Left lobe of liver (tissue), 2 donors: ENCODE data around the gene RUNX1. TPM values are rescaled to one million over a fixed set of nuclear protein-coding genes. Genes with fewer than 3 reads are reported as not detected.

ENCODE experiments used
- ATAC-seq: fragments of 200-7000 bp; cut with Tn5 transposase; one replicate; pipeline ENCODE4 v1.9.1; 2020; ENCODE audit warnings: mild to moderate bottlenecking, moderate library complexity
- DNase-seq: peaks from one replicate; pipeline ENCODE4 v3.0.0-alpha.2; 2020; ENCODE audit warnings: low spot score
- total RNA-seq: library from RNA; stranded (reverse); gene quantifications from one replicate; pipeline ENCODE4 v1.2.1, GENCODE V29; 2021
- donor health status: DM: no; HTN: no; CAD: no; lungs with moderate emphysema.
- donor health status: DM: no; HTN: yes; CAD: no.

RUNX1 gene
- total RNA-seq, 1 donor from 2014 or later: 4.3 TPM

DNA sequence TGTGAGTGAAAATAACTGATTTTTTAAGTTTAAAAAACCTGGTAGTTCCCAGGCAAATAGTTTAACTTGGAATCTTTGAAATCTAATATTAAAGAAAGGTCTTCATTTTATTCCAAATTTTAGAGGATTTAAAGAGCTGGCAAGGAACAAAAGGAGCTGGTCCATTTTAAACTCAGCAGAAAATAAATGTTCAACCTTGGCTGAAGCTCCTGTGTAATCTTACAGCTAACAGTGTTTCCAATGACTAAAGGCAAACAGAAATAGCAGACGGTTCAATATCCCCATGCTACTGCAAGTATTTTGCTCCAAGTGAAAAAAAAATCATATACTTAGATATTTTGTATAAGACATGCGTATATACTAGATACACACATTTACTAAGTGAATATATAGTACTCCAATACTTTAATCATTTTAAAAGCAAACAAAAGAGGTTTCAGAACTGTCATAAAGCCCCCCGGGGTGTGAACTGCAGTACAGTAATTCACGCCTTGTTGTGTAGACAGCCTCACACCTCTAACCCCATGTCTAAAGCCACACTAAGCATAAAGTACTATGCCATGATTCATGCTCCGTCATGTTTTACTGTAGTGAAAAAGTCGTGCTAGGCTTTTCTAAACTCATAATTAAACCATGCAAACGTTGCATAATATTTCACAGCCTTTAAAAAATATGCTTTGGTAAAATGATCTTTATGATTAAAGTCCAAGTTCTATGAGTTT, 248.1 kb downstream of the RUNX1 start:
- ATAC-seq: peak; percentile 71

DNA sequence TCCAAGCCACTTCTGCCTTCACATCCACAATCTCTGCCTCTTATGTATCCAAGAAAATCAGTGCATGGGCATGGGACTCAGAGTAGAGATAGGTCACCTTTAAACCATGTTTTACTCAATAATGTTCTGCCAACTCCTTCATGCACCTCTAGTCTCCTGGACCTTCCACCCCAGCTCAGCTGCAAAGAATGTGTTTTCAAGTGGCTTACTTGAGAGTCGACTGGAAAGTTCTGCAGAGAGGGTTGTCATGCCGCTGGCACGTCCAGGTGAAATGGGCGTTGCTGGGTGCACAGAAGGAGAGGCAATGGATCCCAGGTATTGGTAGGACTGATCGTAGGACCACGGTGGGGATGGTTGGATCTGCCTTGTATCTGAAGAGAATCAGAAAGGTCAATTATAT, 250.0 kb downstream of the RUNX1 start:
- no peak for ATAC-seq

More for the DNA sequence above, 248.1 kb downstream of the RUNX1 start:
- no peak for DNase-seq

DNA sequence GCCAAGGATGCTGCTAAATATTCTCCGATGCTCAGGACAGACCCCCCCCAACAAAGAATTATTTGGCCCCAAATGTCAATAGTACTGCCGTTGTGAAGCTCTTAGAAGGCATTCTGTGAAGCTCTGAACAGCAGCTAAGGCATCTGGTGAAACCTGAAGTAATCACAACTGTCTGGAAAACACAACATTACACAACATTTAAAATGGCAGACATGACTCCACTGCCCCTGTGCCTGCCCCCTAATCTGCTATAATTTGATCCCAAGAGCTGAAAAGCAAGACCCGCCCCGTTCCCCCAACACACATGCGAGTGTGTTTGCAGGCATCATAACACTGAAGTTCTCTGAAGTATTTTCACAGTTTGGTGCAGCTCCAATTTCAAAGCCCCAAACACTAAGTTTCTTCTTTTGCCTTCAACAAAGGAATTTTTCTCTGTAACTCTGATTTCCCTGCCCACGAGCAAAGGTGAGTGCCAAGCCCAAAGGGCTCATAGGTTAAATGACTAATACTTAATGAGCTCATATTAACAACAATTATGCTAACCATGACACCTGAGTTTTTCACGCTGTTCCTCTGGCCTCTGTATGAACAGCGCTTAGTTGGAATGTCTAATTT, 251.1 kb downstream of the RUNX1 start:
- ATAC-seq: no peak
- DNase-seq: no peak

More for the DNA sequence above, 250.0 kb downstream of the RUNX1 start:
- DNase-seq: no peak

DNA sequence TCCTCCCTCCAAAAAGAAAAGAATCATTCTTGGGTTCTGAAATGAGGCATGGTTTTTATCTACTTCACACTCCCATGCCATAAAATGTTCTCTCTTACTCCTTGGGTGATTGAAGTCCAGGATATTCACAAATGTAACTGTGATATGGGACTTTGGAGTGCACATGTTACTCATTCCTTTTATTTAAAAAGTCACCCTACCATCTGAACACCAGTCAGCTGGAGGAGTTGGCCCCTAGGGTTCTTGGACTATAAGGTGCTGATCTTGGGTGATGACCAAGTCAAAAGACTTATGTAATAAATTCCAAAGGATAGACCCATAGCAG, 251.9 kb downstream of the RUNX1 start:
- ATAC-seq (no peak), DNase-seq (no peak)

DNA sequence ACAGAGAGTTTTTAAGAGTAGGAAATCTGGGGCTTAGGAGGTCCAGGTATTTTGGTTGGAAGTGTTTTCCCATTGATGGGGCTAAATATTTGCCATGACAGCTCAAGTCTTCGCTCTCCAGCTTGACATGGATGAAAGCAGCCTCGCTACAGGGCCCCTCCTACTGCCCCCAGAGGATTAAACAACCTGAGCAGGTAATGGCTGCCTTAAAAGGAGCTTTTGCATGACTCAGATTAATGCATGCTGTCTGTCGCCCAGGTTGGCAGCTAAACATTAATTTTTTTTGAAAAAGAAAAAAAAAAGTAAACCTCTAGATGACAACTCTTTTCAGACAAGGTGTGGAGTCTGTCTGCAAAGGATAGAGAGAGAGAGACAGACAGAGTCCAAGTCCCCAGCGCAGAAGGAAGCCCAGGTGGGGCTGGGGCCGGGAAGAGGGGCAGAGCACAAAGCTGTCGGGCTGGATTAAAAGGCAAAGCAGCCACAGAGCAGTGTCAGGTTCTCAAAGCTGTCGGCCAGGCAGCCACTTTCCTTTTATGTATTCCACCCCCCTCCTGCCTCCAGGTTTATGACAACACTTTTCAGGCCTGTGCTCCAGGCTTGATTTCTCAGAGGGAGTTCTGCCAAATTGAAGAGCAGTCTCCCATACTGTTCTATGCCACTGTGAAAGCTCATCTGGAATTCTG, 252.4 kb downstream of the RUNX1 start:
- ATAC-seq: peak; percentile 6
- no peak for DNase-seq

DNA sequence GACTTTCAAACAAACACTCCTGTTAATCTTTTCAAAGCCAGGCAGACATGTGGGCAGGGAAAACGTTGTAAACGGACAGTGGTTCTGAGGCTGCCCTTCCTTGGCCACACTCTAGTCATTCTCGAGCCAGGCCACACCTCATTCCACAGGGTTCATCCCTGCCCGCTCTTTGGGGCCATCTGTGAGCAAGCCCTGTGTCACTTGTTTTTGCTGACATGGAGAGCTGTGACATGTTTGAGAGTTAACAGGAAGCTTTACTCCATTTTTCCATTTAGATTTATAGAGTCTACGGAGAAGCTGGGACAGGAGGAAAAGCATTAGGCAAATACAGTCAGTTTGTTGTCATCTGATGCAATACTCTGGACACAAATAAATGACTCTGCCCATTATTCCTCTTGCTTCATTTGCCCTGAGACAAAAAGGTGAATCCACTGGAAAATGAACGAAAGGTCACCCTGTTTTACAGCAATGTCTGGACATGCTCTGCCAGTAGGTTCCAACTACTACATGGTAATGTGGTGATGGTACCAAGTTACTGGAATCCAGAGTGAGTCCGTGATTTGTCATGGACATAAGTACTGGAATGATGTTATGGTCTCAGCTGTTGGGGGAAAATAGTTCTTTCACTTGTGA, 253.4 kb downstream of the RUNX1 start:
- DNase-seq (peak; percentile 70), ATAC-seq (peak; percentile 81)

DNA sequence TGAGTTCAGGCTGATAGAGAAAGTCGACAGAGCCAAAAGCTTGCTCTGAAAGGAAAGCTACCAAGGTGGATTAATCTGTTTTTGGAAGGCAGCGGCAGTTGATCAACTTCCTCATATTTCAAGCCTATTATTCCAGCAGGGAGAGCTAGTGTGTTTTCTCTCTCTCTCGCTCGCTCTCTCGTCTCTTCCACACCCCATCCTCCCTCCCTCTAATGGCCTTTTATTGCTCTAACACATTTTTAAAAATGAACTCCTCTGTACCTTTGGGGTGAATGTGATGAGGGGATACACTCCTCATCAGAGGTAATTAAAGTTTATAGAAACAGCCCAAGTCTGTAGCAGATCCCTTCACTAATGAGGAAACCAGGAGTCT, 253.9 kb downstream of the RUNX1 start:
- ATAC-seq (peak; percentile 73), DNase-seq (no peak)

DNA sequence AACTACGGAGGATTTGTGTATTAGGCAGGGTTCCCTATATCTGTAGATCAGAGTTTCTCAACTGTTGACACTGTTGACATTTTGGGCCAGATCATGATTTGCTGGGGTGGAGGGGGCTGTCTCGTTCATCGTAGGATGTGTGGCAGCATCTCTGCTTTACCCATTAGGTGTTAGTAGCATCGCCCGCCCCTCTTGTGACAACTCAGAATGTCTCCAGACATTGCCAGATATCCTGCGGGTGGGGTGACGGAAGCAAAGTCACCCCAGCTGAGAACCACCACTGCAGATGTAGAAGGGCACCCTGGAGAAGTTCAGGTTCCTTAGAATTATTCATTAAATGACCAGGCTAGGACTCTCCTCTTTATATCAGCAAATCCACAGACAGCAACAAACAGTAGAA, 254.4 kb downstream of the RUNX1 start:
- peak; percentile 3 for ATAC-seq
- no peak for DNase-seq

DNA sequence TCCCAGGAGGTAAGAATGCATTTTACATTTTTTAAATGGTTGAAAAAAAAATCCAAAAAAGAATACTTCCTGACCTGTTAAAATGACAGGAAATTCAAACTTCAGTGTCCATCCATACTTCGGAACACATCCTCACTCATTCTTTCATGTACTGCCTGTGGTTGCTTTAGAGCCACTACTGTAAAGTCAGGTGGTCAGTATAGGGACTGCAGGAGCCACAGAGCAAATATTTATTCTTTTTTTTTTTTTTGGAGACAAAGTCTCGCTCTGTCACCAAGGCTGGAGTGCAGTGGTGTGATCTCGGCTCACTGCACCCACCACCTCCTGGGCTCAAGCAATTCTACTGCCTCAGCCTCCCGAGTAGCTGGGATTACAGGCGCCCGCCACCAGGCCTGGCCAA, 255.6 kb downstream of the RUNX1 start:
- ATAC-seq: no peak

DNA sequence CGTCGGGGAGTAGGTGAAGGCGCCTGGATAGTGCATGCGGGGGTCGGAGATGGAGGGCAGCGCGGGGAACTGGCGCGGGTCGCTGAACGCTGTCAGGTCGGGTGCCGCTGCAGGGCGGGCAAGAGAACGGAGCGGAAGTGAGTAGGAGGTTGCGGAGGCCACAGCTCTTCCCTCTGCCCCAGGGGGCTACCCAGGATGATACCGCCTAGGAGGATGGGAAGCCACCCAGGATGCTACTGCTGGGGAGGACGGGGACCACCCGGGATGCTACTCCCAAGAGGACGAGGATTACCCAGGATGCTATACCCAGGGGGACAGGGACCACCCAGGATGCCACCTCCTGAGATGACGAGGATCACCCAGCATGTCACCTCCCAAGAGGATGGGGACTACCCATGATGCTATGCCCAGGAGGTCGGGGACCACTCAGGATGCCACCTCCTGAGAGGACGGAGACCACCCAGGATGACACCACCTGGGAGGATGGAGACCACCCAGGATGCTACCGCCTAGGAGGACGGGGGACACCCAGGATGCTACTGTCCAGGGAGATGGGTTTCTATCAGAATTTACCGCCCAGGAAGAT, 256.5 kb downstream of the RUNX1 start:
- ATAC-seq (no peak), DNase-seq (no peak)

More for the DNA sequence above, 255.6 kb downstream of the RUNX1 start:
- no peak for DNase-seq

DNA sequence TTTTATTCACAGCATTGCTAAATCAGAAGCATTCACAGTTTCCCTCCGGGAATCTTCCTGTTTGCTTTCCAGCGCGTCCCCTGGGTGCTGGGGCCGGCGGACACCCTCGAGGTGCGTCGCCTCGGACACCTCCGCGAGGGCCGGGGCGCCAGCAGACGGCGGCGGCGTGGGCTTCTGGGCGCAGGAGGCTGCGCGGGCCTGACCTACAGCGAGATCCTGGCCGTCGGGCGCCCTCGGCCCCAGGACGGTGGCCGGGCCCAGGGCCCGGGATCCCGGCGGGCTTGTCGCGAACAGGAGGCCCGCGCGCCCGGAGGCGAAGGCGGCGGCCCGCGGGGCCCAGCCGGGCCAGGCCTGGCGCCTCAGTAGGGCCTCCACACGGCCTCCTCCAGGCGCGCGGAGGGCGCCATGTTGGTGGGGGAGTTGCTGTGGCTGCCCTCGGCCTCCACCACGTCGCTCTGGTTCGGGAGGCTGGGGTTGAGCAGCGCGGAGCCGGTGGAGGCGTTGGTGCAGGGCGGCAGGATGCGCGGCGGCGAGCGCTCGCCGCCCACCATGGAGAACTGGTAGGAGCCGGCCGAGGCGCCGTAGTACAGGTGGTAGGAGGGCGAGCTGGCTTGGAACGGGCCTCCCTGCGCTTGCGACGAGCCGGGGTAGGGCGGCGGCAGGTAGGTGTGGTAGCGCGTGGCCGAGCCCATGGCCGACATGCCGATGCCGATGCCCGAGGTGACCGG, 257.2 kb downstream of the RUNX1 start:
- ATAC-seq (no peak), DNase-seq (no peak)

DNA sequence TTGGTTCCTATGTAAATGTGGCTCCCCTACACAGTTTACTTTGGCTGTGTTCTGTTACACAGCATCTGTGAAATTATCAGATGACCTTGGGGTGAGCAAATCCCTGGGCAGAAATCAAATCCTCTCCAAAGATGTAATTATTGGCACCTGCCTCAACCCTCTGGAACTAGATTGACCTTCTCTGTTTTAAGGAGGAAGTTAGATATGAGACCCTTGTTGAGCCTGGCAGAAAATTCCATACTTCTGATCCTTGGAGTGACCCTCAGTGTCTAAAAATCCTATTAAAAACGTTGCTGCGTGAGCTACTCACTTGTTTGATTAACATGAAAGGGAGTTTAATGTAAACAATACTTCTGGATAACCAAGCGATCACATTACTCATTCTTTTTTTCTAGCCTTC, 258.3 kb downstream of the RUNX1 start:
- ATAC-seq: no peak
- no peak for DNase-seq

DNA sequence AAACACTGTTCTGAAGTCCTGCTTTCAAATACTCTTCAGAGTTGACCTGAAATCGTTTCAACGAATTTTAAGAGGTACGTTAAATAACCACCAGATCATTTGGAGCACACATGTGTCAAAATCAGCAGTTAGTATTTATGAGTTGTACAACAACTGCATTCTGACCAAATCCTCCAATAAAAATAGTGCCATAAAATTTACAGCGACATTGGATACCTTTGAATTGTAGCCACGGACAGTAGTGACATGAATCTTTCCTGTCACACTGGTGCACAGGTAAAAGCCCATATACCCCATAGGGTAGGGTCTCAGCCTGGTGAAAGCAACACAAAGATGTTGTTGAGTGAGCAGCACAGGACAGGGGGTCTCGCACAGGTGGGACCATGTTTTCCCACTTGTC, 258.8 kb downstream of the RUNX1 start:
- DNase-seq (no peak), ATAC-seq (no peak)

DNA sequence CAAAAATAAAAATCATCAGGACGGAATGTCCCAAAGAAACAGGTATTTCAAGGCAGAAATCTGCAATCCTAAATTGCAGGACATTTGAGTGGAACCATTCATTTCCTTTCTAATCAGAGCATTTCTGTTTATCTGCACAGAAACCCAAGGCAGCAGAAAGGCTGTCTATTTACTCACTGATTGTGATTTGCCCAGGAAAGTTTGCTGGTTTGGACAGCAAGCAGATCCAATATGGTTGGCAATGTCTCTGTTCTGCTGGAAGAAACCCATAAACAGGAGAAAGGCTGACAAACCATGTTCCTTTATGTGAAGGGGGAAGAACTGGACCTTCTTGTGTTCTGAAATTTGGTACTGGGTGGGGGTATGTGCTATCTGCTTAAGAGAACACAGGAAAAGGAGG, 260.2 kb downstream of the RUNX1 start:
- DNase-seq (no peak), ATAC-seq (peak; percentile 51)

DNA sequence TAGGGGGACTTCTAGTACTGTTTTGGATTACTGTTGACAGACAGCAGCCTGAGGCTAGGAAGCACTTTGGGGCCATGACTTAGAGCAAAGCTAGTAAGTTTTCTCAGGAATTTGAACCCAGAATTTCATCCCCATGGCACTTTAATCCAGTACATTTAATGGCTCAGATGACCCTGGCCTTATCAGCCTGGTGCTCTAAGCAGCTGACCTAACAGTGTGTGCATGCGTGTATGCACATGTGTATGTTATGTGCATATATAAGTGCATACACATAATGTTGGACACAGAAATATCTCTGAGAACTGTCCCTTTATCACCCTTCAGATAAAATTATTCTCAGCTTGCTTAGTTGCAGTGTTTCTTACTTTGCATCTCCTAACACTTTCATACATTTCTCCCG, 265.3 kb downstream of the RUNX1 start:
- no peak for DNase-seq
- ATAC-seq: no peak

DNA sequence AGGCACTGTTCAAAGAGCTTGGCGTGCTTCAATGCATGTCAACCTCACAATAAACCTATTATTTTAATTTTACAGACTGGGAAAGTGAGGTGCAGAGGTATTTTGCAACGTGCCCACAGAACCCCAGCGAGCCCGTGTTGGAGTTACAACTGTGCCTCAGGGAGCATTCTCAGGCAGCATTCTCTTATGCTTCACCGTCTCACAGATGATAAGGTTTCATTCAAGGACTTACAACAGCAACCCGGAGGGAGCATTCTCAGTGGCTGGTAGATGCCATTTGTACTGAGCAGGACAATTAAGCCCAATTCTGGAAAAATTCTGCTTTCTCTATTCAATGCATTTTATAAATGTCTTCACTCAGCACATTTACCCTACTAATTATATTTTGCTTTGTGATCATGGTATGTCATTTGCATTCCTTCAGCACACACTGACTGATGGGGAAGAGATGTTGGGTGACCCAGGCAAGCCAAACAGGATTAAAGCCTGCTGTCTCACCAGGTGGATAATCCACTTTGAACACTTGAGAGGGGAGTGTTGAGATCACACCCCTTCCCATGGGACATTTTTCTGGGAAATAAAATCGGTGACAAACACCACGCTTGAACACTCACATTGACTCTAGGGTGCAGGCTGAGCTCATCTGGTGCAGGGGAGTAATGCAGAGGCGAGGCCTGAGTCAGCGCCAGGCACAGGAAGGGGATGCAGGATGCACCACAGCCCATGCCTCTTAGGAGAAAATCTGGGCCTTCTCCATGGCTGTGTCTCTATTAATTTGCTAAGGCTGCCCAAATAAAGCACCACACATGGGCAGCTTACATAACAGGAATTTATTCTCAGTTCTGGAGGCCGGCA, 266.4 kb downstream of the RUNX1 start:
- ATAC-seq (no peak), DNase-seq (no peak)

DNA sequence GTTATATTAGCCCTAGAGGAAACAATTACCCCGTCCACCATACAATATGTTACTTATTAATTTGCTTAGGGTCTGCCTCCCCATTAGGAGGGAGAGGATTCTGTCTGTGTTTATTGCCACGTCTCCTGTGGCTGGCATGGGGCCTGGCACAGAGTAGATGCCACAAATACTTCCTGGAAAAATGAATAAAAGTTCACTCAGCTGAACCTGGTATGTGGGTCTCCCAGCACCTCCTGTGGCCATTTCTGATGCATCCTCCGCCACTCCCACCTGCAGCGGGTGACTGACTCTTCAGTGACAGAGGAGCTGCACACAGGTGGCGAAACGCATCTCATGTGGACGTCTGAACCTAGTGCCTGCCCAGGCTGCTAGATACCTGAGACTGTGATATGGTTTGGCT, 267.6 kb downstream of the RUNX1 start:
- DNase-seq (no peak), ATAC-seq (no peak)

DNA sequence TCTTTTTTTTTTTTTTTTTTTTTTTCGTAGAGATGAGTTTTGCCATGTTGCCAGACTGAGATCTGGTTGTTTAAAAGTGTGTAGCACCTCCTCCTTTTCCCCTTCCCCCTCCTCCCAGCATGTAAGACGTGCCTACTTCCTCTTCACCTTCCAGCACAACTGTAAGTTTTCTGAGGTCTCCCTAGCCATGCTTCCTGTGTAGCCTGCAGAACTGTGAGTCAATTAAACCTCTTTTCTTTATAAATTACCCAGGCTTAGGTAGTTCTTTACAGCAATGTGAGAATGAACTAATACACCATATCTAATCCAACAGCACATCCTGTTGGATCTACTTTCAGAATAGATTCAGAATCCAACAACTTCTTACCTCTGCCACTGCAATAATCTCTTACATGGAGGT, 269.2 kb downstream of the RUNX1 start:
- no peak for ATAC-seq
- DNase-seq: no peak

DNA sequence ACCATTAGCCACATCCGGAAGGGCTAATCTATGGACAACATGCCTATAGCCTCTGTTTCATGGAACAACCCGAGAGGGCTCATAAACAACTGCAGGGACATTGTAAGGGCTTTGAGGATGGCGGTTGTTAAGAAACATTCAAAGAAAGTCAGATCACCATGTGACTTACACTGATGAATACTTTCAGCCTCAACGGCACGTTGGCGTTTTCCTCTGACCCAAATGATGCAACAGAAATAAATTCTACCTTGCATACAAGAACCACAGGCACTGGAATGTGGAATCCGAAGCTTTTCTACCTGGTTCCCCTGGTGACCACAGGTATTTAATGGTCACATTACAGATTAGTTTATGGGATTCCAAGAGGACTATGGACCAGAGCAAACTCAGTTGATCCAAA, 273.3 kb downstream of the RUNX1 start:
- ATAC-seq: no peak
- no peak for DNase-seq

DNA sequence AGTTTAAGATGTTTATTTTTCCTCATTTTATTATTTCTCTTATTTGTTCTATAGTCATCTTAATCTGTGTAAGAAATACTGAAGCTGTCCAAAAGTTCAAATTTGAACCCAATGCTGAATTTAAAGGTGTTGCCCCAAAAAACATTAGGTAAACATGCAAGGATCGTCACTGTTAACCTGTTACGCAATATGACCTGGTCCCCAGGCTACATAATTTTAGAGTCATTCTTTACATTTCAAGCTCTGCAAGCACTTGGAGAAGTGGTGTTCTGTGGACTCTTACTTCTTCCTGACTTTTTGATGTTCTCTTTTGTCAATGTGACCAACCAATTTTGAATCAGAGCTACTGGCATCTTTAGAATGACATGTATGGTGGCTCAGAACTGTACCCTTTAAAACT, 274.4 kb downstream of the RUNX1 start:
- ATAC-seq: no peak
- no peak for DNase-seq
